ENCODE measurements around the gene ENOX1.
"Not testable (repeated sequence)": the region's sequence is repeated elsewhere in the genome, so short reads cannot be mapped to it uniquely, and the experiment has no call there.

Gene ENOX1

DNA sequence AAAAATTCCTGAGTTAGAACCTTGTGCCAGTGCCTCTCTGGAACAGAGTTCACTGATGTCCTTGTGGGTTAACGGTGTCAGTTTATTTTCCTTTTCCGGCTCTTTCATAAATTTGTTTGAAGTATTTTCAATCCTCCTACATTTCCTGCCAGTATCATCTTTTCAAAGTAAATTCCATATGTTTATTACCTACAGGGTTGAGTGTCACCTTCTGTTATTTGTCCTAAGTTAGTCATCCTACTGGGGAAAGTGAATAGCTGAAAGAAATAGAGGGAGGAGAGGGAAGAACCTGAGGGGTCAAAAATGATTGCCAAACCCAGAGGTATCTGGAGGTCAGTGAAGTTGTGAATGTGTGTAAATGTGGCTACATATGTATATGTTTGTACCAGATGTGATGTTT is 582.2 kb downstream of the ENOX1 start:
- DNase-seq (ENCODE audit: low spot score), result no peak

DNA sequence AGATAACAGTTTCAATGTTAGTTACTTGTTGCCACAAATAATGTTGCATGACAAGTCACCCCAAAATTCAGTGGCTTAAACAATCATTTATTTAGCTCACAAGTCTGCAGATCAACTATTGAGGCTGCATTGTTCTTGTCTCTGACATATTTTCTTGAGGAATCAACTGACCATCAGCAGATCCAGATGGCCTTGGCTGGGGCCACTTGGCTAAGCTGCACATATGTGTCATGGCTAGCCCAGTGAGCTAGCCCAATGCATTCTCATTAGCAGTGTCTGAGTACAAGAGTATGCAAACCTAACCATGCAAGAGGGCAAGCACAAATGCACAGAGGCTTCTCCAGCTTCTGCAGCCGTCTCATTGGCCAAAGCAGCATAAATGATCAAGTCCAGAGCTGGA is 583.0 kb downstream of the ENOX1 start:
- DNase-seq (ENCODE audit: low spot score), result no peak

DNA sequence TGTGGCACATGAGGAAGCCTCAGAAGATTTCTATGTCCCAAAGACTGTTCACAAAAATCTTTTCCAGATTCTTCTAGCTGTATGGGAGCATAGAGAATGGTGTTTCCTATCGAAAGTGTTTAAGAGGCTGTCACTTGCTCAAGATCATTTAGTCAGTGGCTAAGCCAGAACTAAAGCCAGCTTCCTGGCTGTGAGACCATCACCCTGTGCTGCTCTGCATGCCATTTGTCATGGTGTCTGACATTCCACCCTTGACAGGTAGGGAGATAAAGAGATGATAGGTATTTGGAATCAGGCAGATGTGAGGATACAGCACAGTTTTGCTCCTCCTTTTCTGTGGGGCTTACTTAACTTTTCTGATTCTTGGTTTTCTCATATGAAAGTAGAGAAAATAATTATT is 586.0 kb downstream of the ENOX1 start:
- no peak for DNase-seq (ENCODE audit: low spot score)

DNA sequence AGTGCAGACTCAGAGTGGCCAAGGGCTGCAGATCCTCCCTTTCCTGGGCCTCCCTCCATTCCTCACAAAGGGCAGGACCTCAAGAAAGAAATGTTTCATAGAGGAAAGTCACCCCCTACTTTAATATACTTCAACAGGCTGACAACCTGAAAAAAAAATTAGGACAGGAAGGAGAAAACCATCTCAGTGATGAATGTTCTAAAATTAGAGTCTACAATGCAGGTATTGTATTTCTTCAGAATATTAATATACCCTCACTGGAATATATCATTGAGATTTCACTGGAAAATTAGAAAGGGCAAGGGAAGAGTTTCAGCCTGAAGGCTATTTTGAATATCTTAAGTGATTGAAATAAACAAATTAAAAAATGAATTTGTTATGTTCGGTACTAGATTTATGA is 586.5 kb downstream of the ENOX1 start:
- no peak for DNase-seq (ENCODE audit: low spot score)

DNA sequence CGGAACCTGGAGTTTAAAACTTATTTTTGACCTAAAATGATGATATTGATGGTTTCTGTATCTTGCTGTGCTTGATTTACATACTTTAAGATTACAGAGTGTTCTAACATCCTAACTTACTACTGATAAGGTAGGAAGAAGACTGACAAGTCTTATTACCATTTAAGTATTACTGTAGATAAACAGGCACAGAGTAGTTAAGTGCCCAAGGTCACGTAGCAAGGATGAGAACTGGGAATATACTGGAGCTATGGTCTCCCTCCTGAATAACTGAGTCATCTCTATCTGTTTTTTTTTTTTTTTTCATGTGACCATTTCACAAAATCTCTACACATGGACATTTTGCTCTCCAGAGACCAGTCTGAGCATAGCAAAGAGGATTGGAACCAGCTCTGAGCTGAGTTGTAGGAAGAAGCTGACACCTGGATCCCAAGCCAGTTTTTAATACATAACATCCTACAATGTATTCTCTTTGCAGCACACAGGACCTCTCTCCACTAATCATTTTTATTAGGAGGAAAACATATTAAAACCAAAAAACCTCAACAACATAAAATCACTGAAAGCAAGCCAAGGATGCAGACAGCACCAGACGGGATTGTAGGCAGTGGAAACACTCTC is 589.9 kb downstream of the ENOX1 start:
- no peak for DNase-seq (ENCODE audit: low spot score)

DNA sequence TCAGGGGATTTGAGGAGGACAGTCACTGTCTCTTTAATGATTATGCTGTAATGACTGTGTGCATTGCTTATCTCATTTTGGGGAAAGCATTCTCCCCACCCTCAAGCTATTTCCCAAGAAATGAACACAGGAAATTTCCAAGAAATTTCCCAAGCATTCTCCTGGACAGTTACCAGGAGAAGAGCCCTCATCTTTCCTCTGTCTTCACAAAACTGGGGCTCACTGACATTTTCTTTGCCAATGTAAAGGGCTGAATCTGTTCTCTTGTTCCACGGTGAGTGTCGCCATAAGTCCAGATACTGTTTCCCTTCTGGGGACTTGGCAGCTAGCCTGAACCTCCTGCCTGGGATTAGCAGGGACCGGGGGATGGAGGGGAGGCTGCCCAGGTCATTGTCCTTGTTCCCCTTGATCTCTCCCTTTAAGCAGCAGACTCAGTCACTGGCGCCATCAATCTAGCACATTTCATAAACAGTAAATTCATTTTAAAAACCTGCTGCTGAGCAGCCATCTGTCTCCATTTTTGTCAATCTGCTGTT is 590.6 kb downstream of the ENOX1 start:
- no peak for DNase-seq (ENCODE audit: low spot score)

DNA sequence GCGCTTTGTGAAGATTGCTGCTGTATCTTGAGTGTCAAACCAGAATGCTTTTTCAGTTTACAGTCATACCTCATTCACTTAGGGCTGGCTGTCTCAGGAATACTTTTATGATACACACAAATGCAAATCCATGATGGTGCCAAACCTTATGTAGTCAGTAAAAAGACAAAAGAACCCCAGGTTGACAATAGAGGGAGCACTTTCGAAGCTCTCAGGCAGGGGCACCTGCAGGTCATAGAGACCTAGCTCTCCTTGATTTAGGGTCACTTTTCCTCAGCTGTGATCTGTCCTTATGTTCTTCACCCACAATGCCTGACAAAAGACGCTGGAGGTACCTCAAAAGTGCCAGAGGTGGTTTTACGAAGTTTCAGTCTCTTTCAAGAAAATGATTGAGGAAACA is 591.2 kb downstream of the ENOX1 start:
- no peak for DNase-seq (ENCODE audit: low spot score)

DNA sequence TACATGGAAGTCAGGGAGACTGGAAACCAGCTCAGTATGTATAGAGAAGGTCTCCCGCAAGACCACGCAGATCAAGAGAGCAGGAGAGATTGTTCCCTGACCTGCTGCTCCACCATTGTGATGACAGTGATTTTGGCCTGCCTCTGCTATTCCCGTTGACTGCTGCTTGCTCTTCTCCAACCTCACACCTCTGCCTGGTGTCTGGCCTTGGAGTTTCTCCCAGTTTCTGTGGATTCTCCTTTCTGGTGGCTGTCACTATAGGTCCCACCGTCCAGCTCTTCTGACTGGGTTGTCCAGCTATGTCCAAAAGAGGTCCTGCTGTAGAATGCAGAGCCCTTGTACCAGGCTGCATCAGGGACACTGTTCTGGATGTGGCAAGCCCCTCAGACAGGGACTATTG is 591.7 kb downstream of the ENOX1 start:
- DNase-seq (ENCODE audit: low spot score), result no peak

DNA sequence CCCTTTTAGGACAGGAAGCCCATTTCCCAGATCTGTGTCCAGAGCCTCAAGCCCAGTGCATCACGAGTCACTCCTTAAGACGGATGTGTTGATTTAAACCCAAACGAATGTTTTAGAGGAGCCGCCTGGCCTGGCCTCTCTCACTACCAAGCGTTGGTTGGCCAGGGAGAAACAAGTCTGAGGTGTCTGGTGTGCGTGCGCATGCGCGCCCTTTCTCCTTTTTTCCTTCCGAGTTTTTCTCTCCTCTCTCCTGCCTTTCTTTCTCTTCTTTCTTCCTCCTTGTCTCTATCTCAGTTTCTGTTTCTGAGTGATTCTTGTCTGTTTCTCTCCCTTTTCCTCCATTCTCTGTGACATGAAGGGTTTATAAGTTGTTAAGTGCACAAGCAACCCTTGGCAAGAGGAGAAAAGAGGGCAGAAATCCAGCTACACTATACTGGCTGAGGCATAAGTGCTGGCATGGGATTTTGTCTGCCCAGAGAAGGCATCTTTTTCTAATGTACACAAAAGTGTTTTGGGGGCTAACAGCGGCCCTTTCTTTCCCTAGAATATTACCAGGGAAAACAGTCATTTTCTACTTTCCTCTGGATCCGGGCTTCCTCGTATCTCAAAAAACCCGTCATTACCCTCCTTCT is 592.9 kb downstream of the ENOX1 start:
- DNase-seq (ENCODE audit: low spot score), result no peak

DNA sequence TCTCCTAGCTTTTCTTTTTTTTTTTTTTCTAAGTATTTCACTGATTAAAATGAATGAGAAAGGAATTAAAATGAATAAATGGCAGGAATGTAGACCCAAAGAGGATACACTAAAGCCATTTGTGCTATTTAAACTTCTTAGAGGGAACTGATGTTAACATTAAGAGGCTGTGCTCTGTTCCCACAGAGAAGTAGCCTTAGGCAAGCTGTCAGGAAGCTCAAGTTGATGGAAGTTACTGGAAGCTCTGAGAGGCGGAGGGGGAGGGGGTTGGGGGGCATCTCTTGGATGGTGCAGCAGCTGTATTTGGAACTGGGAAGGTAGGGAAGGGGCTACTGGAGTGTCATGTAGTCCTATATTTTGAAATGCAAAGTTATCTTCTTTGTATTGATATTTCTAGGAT is 595.2 kb downstream of the ENOX1 start:
- no peak for DNase-seq (ENCODE audit: low spot score)

DNA sequence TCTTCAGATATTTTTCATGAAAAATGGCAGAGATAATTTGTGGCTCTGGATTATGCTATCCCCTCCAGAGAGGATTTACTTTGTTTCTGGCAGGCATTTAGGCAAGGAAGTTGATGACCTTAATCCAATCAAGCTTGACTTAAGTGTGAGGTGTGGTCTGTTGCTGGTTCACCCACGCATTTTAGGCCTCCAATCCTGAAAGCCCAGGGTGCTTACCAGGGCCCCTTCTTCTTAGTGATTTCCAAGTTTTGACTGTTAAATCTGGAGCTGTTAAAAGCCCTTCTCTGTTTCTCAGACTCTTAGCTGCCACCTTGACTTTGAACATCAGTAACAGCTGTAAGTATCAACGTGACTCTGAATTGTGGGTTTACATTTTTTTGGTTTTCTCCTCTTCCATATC is 601.5 kb downstream of the ENOX1 start:
- no peak for DNase-seq (ENCODE audit: low spot score)

DNA sequence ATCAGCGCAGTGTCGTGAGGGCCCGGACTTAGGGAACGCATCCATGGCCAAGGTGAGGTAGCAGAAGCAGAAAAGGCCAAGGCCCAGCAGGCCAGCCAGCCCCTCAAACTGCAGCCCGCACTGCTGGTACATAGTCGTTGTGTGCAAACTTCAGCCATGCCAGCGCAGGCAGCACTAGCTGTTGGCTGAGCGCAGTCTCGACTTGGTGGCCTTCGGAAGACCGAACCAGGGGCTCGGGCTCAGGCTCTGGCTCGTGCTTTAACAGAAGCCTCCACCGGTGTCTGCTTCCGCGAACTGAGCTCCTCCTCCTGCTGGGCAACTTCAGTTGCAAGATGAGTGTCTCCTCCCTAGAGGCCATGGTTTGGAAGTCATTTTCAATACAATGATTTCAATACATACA is 605.9 kb downstream of the ENOX1 start:
- DNase-seq (ENCODE audit: low spot score), result no peak

DNA sequence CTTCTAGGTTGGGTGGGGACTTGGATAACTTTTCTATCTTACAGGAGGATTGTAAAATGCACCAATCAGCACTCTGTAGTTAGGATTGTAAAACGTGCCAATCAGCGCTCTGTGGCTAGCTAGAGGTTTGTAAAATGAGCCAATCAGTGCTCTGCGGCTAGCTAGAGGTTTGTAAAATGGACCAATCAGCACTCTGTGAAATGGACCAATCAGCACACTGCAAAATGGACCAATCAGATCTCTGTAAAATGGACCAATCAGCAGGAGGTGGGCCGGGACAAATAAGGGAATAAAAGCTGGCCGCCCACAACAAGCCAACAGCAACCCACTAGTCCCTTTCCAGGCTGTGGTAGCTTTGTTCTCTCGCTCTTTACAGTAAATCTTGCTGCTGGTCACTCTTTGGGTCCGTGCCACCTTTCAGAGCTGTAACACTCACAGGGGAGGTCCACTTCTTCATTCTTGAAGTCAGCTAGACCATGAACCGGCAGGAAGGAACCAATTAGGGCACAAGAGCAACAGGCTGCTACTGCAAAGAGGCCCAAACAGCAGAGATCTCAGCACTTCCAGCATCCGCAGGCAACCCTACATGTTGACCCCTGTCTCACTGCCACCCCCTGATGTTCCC is 606.6 kb downstream of the ENOX1 start:
- DNase-seq (ENCODE audit: low spot score), result no peak

DNA sequence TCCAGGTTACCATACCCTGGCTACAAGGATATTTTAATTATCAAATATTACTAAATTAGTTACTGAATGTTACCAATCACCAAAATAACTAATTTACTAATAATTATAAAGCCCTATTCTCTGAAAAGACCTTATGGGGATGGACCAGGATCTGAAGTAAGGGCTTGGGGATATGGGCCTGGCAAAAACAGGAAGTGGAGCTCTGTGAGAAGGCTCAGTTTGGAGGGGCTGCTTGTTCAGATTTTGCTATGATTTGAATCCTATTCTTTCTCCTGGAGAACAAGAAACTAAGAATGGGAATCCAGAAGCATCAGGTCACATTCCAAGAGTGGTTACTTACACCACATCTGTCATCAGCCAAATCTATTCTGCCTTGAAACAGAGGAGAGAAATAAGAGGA is 615.3 kb downstream of the ENOX1 start:
- DNase-seq (ENCODE audit: low spot score), result no peak

DNA sequence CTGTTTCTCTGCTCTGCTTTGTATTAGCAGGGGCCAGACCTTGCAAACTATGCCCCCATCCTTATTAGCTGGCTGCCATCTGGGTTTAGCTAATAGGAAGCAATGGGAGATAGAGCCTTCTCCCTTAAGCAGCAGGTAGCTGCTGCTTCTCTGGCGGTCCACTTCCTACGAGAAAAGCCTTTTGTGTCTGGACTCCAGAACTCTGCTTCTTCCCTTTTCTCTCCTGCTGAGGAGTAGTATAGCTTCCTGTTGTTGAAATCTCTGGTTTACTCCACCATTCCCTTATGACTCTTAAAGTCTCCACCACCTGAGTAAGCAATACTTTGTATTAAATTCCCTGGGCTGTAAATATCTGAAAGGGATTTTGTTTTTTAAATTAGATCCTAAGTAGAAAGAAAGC is 616.3 kb downstream of the ENOX1 start:
- no peak for DNase-seq (ENCODE audit: low spot score)

DNA sequence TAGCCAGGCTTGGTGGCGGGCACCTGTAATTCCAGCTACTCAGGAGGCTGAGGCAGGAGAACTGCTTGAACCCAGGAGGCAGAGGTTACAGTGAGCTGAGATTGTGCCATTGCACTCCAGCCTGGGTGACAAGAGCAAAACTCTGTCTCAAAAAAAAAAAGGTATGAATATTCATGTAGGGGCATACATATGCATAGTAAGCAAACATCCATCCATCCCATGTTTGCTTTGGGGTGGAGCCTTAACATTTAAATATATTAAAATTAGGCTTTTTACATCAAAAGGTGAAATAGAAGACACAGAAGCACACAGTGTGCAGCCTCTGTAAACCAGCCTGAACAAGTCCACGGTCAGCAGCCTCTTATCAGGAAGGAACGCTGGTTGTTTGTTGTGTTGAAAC is 618.3 kb downstream of the ENOX1 start:
- DNase-seq (ENCODE audit: low spot score), result not testable (repeated sequence)

DNA sequence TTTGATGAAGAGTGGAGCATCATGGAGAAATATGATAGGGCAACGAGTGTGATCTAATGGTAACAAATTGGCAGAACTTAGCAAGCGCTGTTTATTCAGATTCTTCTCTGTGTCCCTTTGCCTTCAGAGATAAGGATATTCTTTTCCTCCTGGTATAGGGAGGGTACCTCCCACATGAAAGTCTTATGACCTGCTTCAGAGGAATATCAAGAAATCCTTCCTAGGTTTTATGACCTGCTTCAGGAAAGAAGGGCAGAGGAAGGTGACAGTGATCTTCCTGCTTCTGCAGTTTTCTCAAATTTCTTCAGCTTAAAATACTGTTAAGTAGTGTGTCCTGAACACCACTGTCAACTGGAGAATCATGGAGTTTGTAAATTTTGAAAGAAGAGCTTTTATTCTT is 619.0 kb downstream of the ENOX1 start:
- no peak for DNase-seq (ENCODE audit: low spot score)

DNA sequence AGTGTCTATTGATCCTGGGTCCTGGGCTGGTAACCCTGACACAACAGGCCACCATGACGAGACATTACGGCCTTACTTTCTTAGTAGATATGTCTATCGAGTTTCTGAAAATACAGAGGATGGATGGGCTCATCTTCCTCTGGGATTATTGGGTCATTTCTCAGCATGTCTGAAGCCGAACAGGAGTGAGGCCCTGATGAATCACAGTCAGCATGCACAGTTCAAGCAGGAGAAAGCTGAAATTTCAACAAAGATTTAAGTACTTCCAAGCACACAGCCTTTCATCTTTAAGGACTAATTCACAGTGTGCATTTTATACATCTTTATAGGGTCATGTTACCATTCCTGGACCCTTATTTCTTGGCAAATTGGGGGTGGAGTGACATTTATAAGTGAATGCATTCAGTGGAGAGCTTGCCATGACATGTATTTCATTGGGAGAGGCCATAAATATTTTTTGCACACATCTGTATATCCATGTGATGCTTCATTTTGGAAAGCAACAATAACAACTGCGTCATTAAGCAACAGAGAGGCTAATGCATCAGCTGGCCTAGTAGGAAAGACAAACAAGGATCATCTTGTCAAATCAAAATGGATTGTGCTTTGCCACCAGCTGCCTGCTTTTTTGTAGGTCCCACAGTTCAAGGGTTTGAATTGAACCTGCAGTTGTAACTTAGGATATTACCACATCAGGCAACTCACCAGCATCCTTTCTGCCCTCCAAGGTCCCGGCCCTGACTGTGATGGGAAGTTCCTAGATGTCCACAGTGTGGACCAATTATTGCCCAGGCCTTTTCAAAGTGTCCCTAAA is 619.9 kb downstream of the ENOX1 start:
- no peak for DNase-seq (ENCODE audit: low spot score)

All from kidney tubule cell (primary cell).